H9 (cell line): ENCODE results near the gene MSL2. TPM values are rescaled to one million over a fixed set of nuclear protein-coding genes. Genes with fewer than 3 reads are reported as not detected.
A peak's percentile ranks its signal among the peaks of the same experiment; 100 is the strongest.

Source experiments
- DNase-seq: peaks from one replicate; pipeline ENCODE4 v3.0.0-alpha.2; 2017
- H2AFZ ChIP-seq: one replicate; pipeline ENCODE4 v1.6.1; 2013; ENCODE audit warnings: mild to moderate bottlenecking, low read length, control low read depth, moderate library complexity
- H2AK5ac ChIP-seq: 2 replicates; pipeline ENCODE4 v1.6.1; 2013; ENCODE audit warnings: low read length, control low read depth, mixed read lengths; ENCODE audit not compliant: insufficient read length
- H2BK120ac ChIP-seq: one replicate; pipeline ENCODE4 v1.6.1; 2013; ENCODE audit warnings: low read depth, mild to moderate bottlenecking, low read length, control low read depth, inconsistent platforms; ENCODE audit not compliant: poor library complexity, severe bottlenecking
- H2BK12ac ChIP-seq: 2 replicates; pipeline ENCODE4 v1.6.1; 2013; ENCODE audit warnings: low read length, control low read depth, mixed read lengths, low read depth; ENCODE audit not compliant: insufficient read length
- H2BK15ac ChIP-seq: 2 replicates; pipeline ENCODE4 v1.6.1; 2013; ENCODE audit warnings: low read depth, low read length, control low read depth
- H2BK20ac ChIP-seq: one replicate; pipeline ENCODE4 v1.6.1; 2013; ENCODE audit warnings: low read depth, mild to moderate bottlenecking, low read length, control low read depth, inconsistent platforms; ENCODE audit not compliant: poor library complexity, severe bottlenecking
- H2BK5ac ChIP-seq: 2 replicates; pipeline ENCODE4 v1.6.1; 2013; ENCODE audit warnings: low read length, control low read depth, mixed read lengths; ENCODE audit not compliant: insufficient read length
- H3K14ac ChIP-seq: 2 replicates; pipeline ENCODE4 v1.6.1; 2013; ENCODE audit warnings: low read length, control low read depth; ENCODE audit not compliant: insufficient read depth
- H3K18ac ChIP-seq: 2 replicates; pipeline ENCODE4 v1.6.1; 2013; ENCODE audit warnings: low read depth, mild to moderate bottlenecking, mixed read lengths, low read length, control low read depth; ENCODE audit not compliant: insufficient read length
- H3K23ac ChIP-seq: 2 replicates; pipeline ENCODE4 v1.6.1; 2013; ENCODE audit warnings: low read length, control low read depth, mixed read lengths, low read depth; ENCODE audit not compliant: insufficient read length
- H3K23me2 ChIP-seq: 2 replicates; pipeline ENCODE4 v1.6.1; 2013; ENCODE audit warnings: low read depth, mild to moderate bottlenecking, mixed read lengths, low read length, control low read depth; ENCODE audit not compliant: insufficient read length, poor library complexity, severe bottlenecking
- H3K27ac ChIP-seq: 2 replicates; pipeline ENCODE4 v1.5.1; 2013; ENCODE audit warnings: low read length, control low read depth, mixed read lengths, low read depth; ENCODE audit not compliant: insufficient read length
- H3K27me3 ChIP-seq: 2 replicates; pipeline ENCODE4 v1.6.1; 2013; ENCODE audit warnings: low read length, control low read depth, inconsistent platforms; ENCODE audit not compliant: insufficient read depth
- H3K4ac ChIP-seq: 2 replicates; pipeline ENCODE4 v1.6.1; 2013; ENCODE audit warnings: low read depth, mild to moderate bottlenecking, control low read depth, inconsistent platforms, low read length, moderate library complexity
- H3K4me1 ChIP-seq: 2 replicates; pipeline ENCODE4 v1.6.1; 2013; ENCODE audit warnings: low read length, control low read depth, inconsistent platforms; ENCODE audit not compliant: insufficient read depth
- H3K4me2 ChIP-seq: 2 replicates; pipeline ENCODE4 v1.6.1; 2013; ENCODE audit warnings: low read length, control low read depth, mixed read lengths; ENCODE audit not compliant: insufficient read length, insufficient read depth
- H3K56ac ChIP-seq: 2 replicates; pipeline ENCODE4 v1.6.1; 2013; ENCODE audit warnings: low read depth, mild to moderate bottlenecking, mixed read lengths, low read length, control low read depth; ENCODE audit not compliant: insufficient read length
- H3K79me1 ChIP-seq: 2 replicates; pipeline ENCODE4 v1.6.1; 2013; ENCODE audit warnings: low read depth, mild to moderate bottlenecking, moderate library complexity, low read length, control low read depth, inconsistent platforms; ENCODE audit not compliant: insufficient read depth, poor library complexity, severe bottlenecking
- H3K79me2 ChIP-seq: 2 replicates; pipeline ENCODE4 v1.6.1; 2013; ENCODE audit warnings: low read length, control low read depth, inconsistent platforms; ENCODE audit not compliant: insufficient read depth
- H3K9ac ChIP-seq: 2 replicates; pipeline ENCODE4 v1.6.1; 2013; ENCODE audit warnings: low read length, control low read depth, mixed read lengths; ENCODE audit not compliant: insufficient read length; ENCODE audit errors: extremely low read depth
- H3K9me3 ChIP-seq: one replicate; pipeline ENCODE4 v1.6.1; 2013; ENCODE audit warnings: low read depth, low read length, inconsistent platforms; ENCODE audit not compliant: control insufficient read depth
- H3T11ph ChIP-seq: one replicate; pipeline ENCODE4 v1.6.1; 2013; ENCODE audit warnings: mild to moderate bottlenecking, low read length, control low read depth, inconsistent platforms
- H4K20me1 ChIP-seq: one replicate; pipeline ENCODE4 v1.6.1; 2013; ENCODE audit not compliant: control insufficient read depth, insufficient read length, insufficient read depth
- H4K5ac ChIP-seq: 2 replicates; pipeline ENCODE4 v1.6.1; 2013; ENCODE audit warnings: low read depth, mild to moderate bottlenecking, mixed read lengths, low read length, control low read depth; ENCODE audit not compliant: insufficient read length
- H4K8ac ChIP-seq: replicated peaks from 2 replicates; pipeline ENCODE4 v1.6.1; 2013; ENCODE audit warnings: low read length, control low read depth, mixed read lengths, low read depth; ENCODE audit not compliant: insufficient read length
- H4K91ac ChIP-seq: 2 replicates; pipeline ENCODE4 v1.6.1; 2013; ENCODE audit warnings: low read depth, mild to moderate bottlenecking, moderate library complexity, mixed read lengths, low read length, control low read depth; ENCODE audit not compliant: insufficient read length
- H3K27ac Mint-ChIP-seq, 3 experiments: 2 replicates in 2 of 3; 3 replicates in 1 of 3; pipeline ENCODE4 v1.8.0; 2020 to 2021; ENCODE audit warnings: mixed read lengths in 3 of 3, mild to moderate bottlenecking in 1 of 3, moderate library complexity in 1 of 3
- H3K27me3 Mint-ChIP-seq: 2 replicates; pipeline ENCODE4 v1.8.0; 2021; ENCODE audit warnings: low read depth, mild to moderate bottlenecking, moderate library complexity, mixed read lengths
- H3K36me3 Mint-ChIP-seq, 3 experiments: 2 replicates in 2 of 3; 3 replicates in 1 of 3; pipeline ENCODE4 v1.8.0; 2020 to 2021; ENCODE audit warnings: low read depth in 3 of 3, mixed read lengths in 3 of 3; ENCODE audit not compliant: insufficient read depth in 1 of 3
- H3K4me1 Mint-ChIP-seq, 2 experiments: 2 replicates each; pipeline ENCODE4 v1.8.0; 2020; ENCODE audit warnings: mixed read lengths in 2 of 2
- H3K4me3 Mint-ChIP-seq, 2 experiments: 2 replicates in 1 of 2; 3 replicates in 1 of 2; pipeline ENCODE4 v1.8.0; 2020 to 2021; ENCODE audit warnings: mild to moderate bottlenecking in 2 of 2, mixed read lengths in 2 of 2, moderate library complexity in 1 of 2
- H3K9me3 Mint-ChIP-seq, 2 experiments: 2 replicates in 1 of 2; 3 replicates in 1 of 2; pipeline ENCODE4 v1.8.0; 2020; ENCODE audit warnings: mild to moderate bottlenecking in 2 of 2, mixed read lengths in 2 of 2, moderate library complexity in 1 of 2
- WGBS: extraction: QIAGEN DNeasy Blood & Tissue Kit; methylation state at CpG from one replicate; pipeline ENCODE4 v1.1.7; 2013; ENCODE audit warnings: missing lambda C conversion rate, low lambda C conversion rate, mixed read lengths; ENCODE audit not compliant: insufficient read length; ENCODE audit errors: extremely low coverage; 5-methylcytosine and 5-hydroxymethylcytosine counted together
- total RNA-seq: library from RNA; stranded (reverse); gene quantifications from 2 replicates; pipeline ENCODE4 v1.2.1, GENCODE V29; 2021
- TF ChIP-seq, protein P1 (sequence below): fragments of 200-600 bp; sonication (generic); conservative IDR thresholded peaks from 3 replicates; pipeline ENCODE4 v1.8.0; 2021; ENCODE audit warnings: antibody characterized with exemption, mild to moderate bottlenecking

The MSL2 gene
- total RNA-seq, 1 experiment from 2014 or later, result 42.7 TPM

DNA sequence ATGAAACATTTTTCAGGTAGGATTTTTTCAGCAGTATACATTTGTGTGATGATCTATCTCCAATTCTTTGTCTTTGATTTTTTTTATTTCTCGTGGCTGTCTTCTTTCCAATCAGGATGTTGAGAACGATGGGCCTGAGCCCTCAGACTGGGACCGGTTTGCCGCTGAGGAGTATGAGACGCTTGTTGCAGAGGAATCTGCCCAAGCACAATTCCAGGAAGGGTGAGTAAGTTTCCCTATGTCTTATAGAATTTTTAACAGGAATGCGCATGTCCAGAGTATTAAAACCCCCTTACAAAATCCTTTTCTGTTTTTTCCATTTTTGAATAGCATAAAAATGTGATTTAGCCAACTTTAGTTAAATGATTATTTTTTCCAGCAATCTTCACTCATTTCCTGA is 90.0 kb downstream of the MSL2 start:
- no peaks in the 10 kb centered on the region for H3K79me1 ChIP-seq
- H3K79me2 ChIP-seq, result no peaks in the 10 kb centered on the region
- H3K27ac Mint-ChIP-seq, result peak overlapping the region in 1 of 3 experiments; percentile 28; a peak in 1 of 7 replicates
- H3K9ac ChIP-seq, result no peak overlapping the region
- WGBS, result no CpG with 5 or more reads among the region's 6 CpGs
- no peak overlapping the region for H3K27ac ChIP-seq
- no peak overlapping the region for H3K23ac ChIP-seq
- H3K27me3 ChIP-seq, result no peaks in the 10 kb centered on the region
- H3K23me2 ChIP-seq, result no peaks in the 10 kb centered on the region
- H4K91ac ChIP-seq, result no peak overlapping the region
- no peaks in the 10 kb centered on the region for H4K20me1 ChIP-seq
- no peak overlapping the region for H4K8ac ChIP-seq
- H3K27me3 Mint-ChIP-seq, result no peaks in the 10 kb centered on the region
- no peak overlapping the region for H2BK20ac ChIP-seq
- H3T11ph ChIP-seq, result no peak overlapping the region
- H3K4me3 Mint-ChIP-seq, result no peak overlapping the region
- no peak overlapping the region for H2AFZ ChIP-seq
- no peak overlapping the region for H2BK120ac ChIP-seq
- H4K5ac ChIP-seq, result no peak overlapping the region
- no peak overlapping the region for H3K56ac ChIP-seq
- no peak overlapping the region for H3K14ac ChIP-seq
- no peaks in the 10 kb centered on the region for H3K4me1 Mint-ChIP-seq
- H3K4ac ChIP-seq, result no peak overlapping the region
- H3K9me3 Mint-ChIP-seq, result no peaks in the 10 kb centered on the region
- no peaks in the 10 kb centered on the region for H3K4me1 ChIP-seq
- TF ChIP-seq, protein P1, sequence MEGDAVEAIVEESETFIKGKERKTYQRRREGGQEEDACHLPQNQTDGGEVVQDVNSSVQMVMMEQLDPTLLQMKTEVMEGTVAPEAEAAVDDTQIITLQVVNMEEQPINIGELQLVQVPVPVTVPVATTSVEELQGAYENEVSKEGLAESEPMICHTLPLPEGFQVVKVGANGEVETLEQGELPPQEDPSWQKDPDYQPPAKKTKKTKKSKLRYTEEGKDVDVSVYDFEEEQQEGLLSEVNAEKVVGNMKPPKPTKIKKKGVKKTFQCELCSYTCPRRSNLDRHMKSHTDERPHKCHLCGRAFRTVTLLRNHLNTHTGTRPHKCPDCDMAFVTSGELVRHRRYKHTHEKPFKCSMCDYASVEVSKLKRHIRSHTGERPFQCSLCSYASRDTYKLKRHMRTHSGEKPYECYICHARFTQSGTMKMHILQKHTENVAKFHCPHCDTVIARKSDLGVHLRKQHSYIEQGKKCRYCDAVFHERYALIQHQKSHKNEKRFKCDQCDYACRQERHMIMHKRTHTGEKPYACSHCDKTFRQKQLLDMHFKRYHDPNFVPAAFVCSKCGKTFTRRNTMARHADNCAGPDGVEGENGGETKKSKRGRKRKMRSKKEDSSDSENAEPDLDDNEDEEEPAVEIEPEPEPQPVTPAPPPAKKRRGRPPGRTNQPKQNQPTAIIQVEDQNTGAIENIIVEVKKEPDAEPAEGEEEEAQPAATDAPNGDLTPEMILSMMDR, result no peak
- H2AK5ac ChIP-seq, result no peak overlapping the region
- H2BK5ac ChIP-seq, result no peak overlapping the region
- peaks cover 0 to 6% (median 3%) of the 10 kb centered on the region in 3 experiments; a peak in 6 of 7 replicates for H3K36me3 Mint-ChIP-seq
- no peak overlapping the region for H3K18ac ChIP-seq
- H3K9me3 ChIP-seq, result no peaks in the 10 kb centered on the region
- H2BK15ac ChIP-seq, result no peak overlapping the region
- H3K4me2 ChIP-seq, result no peak overlapping the region
- H2BK12ac ChIP-seq, result no peak overlapping the region
- no peak for DNase-seq
